Heart right ventricle (tissue), 16 donors: Measurements from ENCODE around the gene PGBD1. TPM values are rescaled to one million over a fixed set of nuclear protein-coding genes. Genes with fewer than 3 reads are reported as not detected.

Experiments
- ATAC-seq, 8 donors: fragments of 200-7000 bp; cut with Tn5 transposase; one replicate each; pipeline ENCODE4 v1.9.1; 2020; ENCODE audit warnings: mild to moderate bottlenecking in 8 of 8, moderate library complexity in 8 of 8, moderate number of reproducible peaks in 1 of 8
- DNase-seq, 2 donors: peaks; one replicate each; pipeline ENCODE4 v3.0.0-alpha.2; 2020
- H3K27ac ChIP-seq, 10 donors: fragments of 200-600 bp; sonication (generic) in 2 of 10; one replicate each; pipeline versions ENCODE4 v1.5.0 to v1.8.0; 2020 to 2022; ENCODE audit warnings: mild to moderate bottlenecking in 3 of 10
- H3K27me3 ChIP-seq, 7 donors: fragments of 200-600 bp; one replicate each; pipeline ENCODE4 v1.8.0; 2021 to 2022; ENCODE audit warnings: mild to moderate bottlenecking in 2 of 7
- H3K36me3 ChIP-seq, 9 donors: fragments of 200-600 bp; sonication (generic) in 1 of 9; one replicate each; pipeline versions ENCODE4 v1.5.0 to v1.8.0; 2020 to 2022; ENCODE audit warnings: mild to moderate bottlenecking in 2 of 9
- H3K4me1 ChIP-seq, 9 donors: fragments of 200-600 bp; sonication (generic) in 1 of 9; one replicate each; pipeline versions ENCODE4 v1.5.0 to v1.8.0; 2020 to 2022; ENCODE audit warnings: mild to moderate bottlenecking in 4 of 9
- H3K4me3 ChIP-seq, 10 donors: fragments of 200-600 bp; sonication (generic) in 2 of 10; one replicate each; pipeline versions ENCODE4 v1.5.0 to v1.8.0; 2020 to 2022; ENCODE audit warnings: mild to moderate bottlenecking in 7 of 10, moderate library complexity in 2 of 10
- H3K9me3 ChIP-seq, 11 donors: fragments of 200-600 bp in 10 of 11; sonication (generic) in 2 of 11; one replicate each; pipeline versions ENCODE4 v1.5.0 to v1.8.0; 2013 to 2022; ENCODE audit warnings: mild to moderate bottlenecking in 2 of 11, control low read depth in 1 of 11, moderate library complexity in 1 of 11
- CTCF ChIP-seq, 9 donors: fragments of 200-600 bp; sonication (generic) in 2 of 9; IDR thresholded peaks; one replicate each; pipeline versions ENCODE4 v1.5.0 to v1.8.0; 2021 to 2022; ENCODE audit warnings: antibody characterized with exemption in 9 of 9, mild to moderate bottlenecking in 5 of 9, moderate library complexity in 1 of 9
- WGBS, 2 donors: extraction: QIAGEN DNeasy Blood & Tissue Kit; methylation state at CpG; one replicate each; pipeline ENCODE4 v1.1.7; 2013; ENCODE audit warnings: inconsistent platforms in 1 of 2; 5-methylcytosine and 5-hydroxymethylcytosine counted together
- intact Hi-C, 10 donors: fragments of 100-400 bp; cut with DNase I; formaldehyde crosslinking; loops; one replicate each; pipeline versions ENCODE4 v1.11.1 to v1.14.2; 2022
- polyA plus RNA-seq, 2 donors: library from polyadenylated mRNA; stranded (reverse); fragments of 200-250 nt; gene quantifications; one replicate each; pipeline ENCODE4 v1.2.3, GENCODE V29; 2013
- total RNA-seq, 10 donors: library from RNA; stranded (reverse); fragmentation: NEBNext Ultra II Directional in 3 of 10; extraction: Animal tissue kit (Norgen Biotek cat#: 25700) in 3 of 10; gene quantifications; one replicate each; pipeline versions ENCODE4 v1.2.1 to v1.2.4, GENCODE V29; 2021 to 2023
- donor health status: Arrhythmogenic right ventricular cardiomyopathy.
- donor health status: ischemic (EF 13 %, LVEDD 7.1; RV severe dilation, severe dysfunction).
- donor health status: healthy with polysubstance abuse.
- donor health status: DM: no; HTN: yes; CAD: no.
- donor health status: DM: no; HTN: no; CAD: no.
- donor health status: ischemic (EF 25% LVEDD 6.9; RV normal size, moderate dysfunction).
- donor health status: ischemic (EF 25% LVEDD 5.7; RV mildly dilated, moderate dysfunction).
- donor health status: healthy.
- donor health status: DM: yes; HTN: yes; CAD: no.
- donor health status: Ischemic cardiomyopathy.
- donor health status: ischemic (EF 35%, LVEDD 5.7; RV mildly dilated, moderate dysfunction).
- donor health status: nonischemic (EF 11% LVEDD 7.7; RV severe dilation, severe dysfunction).
- donor health status: DM: yes; HTN: yes; CAD: no.
- donor health status: PGD.
- donor health status: ischemic (EF 29% LVEDD 5.4; RV normal size, mild dysfunction).
- donor health status: nonischemic (EF 23%, LVEDD 6.1; RV moderate dilation, normal function).

The PGBD1 gene
- total and polyA plus RNA-seq, 12 donors = 1.6 to 4.6 (median 2.8) TPM

- no peaks in the 10 kb centered on the region for H3K27me3 ChIP-seq
- H3K4me3 ChIP-seq = no peak overlapping the region
- peaks cover 0 to 68% (median 31%) of the 10 kb centered on the region in 11 donors for H3K9me3 ChIP-seq
- no peak for DNase-seq
- H3K36me3 ChIP-seq = peaks cover 13 to 70% (median 40%) of the 10 kb centered on the region in 9 donors
- TF ChIP-seq CTCF (IDR thresholded peaks at IDR 0.05) = no peak
- WGBS, 2 donors = 100% methylated on average over 1 of the region's 1 CpG
- intact Hi-C loops = no loop called here
- no peaks in the 10 kb centered on the region for H3K4me1 ChIP-seq
- H3K27ac ChIP-seq = no peak overlapping the region
- no peak for ATAC-seq
Measured at GRCh38 chr6:28323813-28324424, 42.5 kb downstream of the PGBD1 start.

GRCh38 chr6:28326371-28326948 lies 45.1 kb downstream of the PGBD1 start:
- ATAC-seq (no peak), DNase-seq (no peak)
- Histone ChIP-seq H3K4me1 (no peaks in the 10 kb centered on the region), H3K4me3 (no peak overlapping the region), H3K9me3 (peaks cover 0 to 67% (median 31%) of the 10 kb centered on the region in 11 donors), H3K36me3 (peaks cover 13 to 79% (median 42%) of the 10 kb centered on the region in 9 donors), H3K27me3 (no peaks in the 10 kb centered on the region), H3K27ac (no peak overlapping the region)
- 96 to 97% methylated on average over 7 of the region's 7 CpGs for WGBS, 2 donors
- no peak for TF ChIP-seq CTCF (IDR thresholded peaks at IDR 0.05)
- intact Hi-C loops = no loop called here

- TF ChIP-seq CTCF (IDR thresholded peaks at IDR 0.05) = no peak
- peaks cover 0 to 51% (median 30%) of the 10 kb centered on the region in 11 donors for H3K9me3 ChIP-seq
- no peak overlapping the region for H3K4me3 ChIP-seq
- 38 to 55% methylated on average over 1 of the region's 1 CpG for WGBS, 2 donors
- H3K4me1 ChIP-seq = peaks cover 0 to 10% (median under 1%) of the 10 kb centered on the region in 9 donors
- intact Hi-C loops = loop anchor here in 3 of 10 donors (5.0 to 10.0 kb wide), 2 partner anchors 45 to 48 kb away; partner anchors contain the start of gene PGBD1 (in 3 of the 3)
- DNase-seq (no peak), ATAC-seq (no peak)
- H3K27ac ChIP-seq = no peak overlapping the region
- no peaks in the 10 kb centered on the region for H3K27me3 ChIP-seq
- H3K36me3 ChIP-seq = peaks cover 13 to 54% (median 31%) of the 10 kb centered on the region in 9 donors
Measured at GRCh38 chr6:28330041-28330440, 48.7 kb downstream of the PGBD1 start.

- intact Hi-C loops = loop anchor here in 3 of 10 donors (5.0 to 10.0 kb wide), 2 partner anchors 48 to 51 kb away; partner anchors contain the start of gene PGBD1 (in 3 of the 3)
- Histone ChIP-seq H3K27me3 (no peaks in the 10 kb centered on the region), H3K27ac (no peak overlapping the region), H3K4me1 (peaks cover 0 to 25% (median 11%) of the 10 kb centered on the region in 9 donors), H3K9me3 (peaks cover 0 to 21% (median 0%) of the 10 kb centered on the region in 11 donors), H3K4me3 (no peak overlapping the region), H3K36me3 (peaks cover 0 to 24% (median 4%) of the 10 kb centered on the region in 9 donors)
- no peak for ATAC-seq
- TF ChIP-seq CTCF (IDR thresholded peaks at IDR 0.05) = no peak
- WGBS, 2 donors = 95 to 98% methylated on average over 2 of the region's 2 CpGs
- no peak for DNase-seq
Measured at GRCh38 chr6:28333047-28333446, 51.7 kb downstream of the PGBD1 start.
